Ishikawa (cell line): Measurements from ENCODE around the gene PATJ.

Experiments
- CEBPB ChIP-seq: IDR thresholded peaks from 2 replicates; pipeline ENCODE4 v1.6.1; 2012
- EGR1 ChIP-seq: IDR thresholded peaks from 2 replicates; pipeline ENCODE4 v1.6.1; 2012
- EP300 ChIP-seq: IDR thresholded peaks from 2 replicates; pipeline ENCODE4 v1.6.1; 2012; ENCODE audit warnings: borderline replicate concordance
- NFIC ChIP-seq: IDR thresholded peaks from 2 replicates; pipeline ENCODE4 v1.6.1; 2012
- RAD21 ChIP-seq: IDR thresholded peaks from 2 replicates; pipeline ENCODE4 v1.6.1; 2012; ENCODE audit warnings: low read depth
- TF ChIP-seq, protein P1 (sequence below): IDR thresholded peaks from 2 replicates; pipeline ENCODE4 v1.6.1; 2012
- TF ChIP-seq, protein P2 (sequence below): IDR thresholded peaks from 2 replicates; pipeline ENCODE4 v1.6.1; 2012; ENCODE audit warnings: low read depth, mild to moderate bottlenecking

DNA sequence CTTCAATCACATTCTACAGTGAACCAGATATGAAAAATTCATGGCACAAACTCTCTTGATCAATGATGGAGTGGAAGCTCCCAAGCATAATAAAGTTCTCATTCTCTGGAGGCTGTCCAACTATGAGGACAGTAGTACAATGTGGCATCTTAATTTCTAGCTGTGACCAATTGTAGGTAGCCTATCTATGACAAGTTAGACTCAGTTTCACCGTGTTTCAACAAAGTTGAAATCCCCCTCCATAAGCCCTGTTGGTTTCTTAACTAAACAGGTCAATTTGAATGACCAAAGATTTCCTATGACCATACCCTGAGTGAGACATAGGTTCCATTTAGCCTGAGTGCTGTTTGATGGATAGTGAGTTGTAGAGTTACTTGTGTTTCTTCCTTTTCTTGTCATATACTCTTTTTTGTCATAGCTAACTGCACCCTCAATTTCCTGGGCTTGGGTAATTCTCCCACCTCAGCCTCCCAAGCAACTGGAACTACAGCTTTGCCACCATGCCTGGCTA, 11.8 kb downstream of the PATJ start:
- TF ChIP-seq EP300 (no peak), NFIC (no peak), EGR1 (no peak), CEBPB (no peak), RAD21 (no peak)
- TF ChIP-seq, protein P1, sequence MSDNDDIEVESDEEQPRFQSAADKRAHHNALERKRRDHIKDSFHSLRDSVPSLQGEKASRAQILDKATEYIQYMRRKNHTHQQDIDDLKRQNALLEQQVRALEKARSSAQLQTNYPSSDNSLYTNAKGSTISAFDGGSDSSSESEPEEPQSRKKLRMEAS: no peak
- TF ChIP-seq, protein P2, sequence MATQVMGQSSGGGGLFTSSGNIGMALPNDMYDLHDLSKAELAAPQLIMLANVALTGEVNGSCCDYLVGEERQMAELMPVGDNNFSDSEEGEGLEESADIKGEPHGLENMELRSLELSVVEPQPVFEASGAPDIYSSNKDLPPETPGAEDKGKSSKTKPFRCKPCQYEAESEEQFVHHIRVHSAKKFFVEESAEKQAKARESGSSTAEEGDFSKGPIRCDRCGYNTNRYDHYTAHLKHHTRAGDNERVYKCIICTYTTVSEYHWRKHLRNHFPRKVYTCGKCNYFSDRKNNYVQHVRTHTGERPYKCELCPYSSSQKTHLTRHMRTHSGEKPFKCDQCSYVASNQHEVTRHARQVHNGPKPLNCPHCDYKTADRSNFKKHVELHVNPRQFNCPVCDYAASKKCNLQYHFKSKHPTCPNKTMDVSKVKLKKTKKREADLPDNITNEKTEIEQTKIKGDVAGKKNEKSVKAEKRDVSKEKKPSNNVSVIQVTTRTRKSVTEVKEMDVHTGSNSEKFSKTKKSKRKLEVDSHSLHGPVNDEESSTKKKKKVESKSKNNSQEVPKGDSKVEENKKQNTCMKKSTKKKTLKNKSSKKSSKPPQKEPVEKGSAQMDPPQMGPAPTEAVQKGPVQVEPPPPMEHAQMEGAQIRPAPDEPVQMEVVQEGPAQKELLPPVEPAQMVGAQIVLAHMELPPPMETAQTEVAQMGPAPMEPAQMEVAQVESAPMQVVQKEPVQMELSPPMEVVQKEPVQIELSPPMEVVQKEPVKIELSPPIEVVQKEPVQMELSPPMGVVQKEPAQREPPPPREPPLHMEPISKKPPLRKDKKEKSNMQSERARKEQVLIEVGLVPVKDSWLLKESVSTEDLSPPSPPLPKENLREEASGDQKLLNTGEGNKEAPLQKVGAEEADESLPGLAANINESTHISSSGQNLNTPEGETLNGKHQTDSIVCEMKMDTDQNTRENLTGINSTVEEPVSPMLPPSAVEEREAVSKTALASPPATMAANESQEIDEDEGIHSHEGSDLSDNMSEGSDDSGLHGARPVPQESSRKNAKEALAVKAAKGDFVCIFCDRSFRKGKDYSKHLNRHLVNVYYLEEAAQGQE: no peak
